OCI-LY1 (cell line): ENCODE measurements around the gene CEBPG.

Experiments used
- EZH2 ChIP-seq: fragments of 200-600 bp; sonication (generic), shearing (Covaris generic); IDR thresholded peaks from 2 replicates; pipeline ENCODE4 v1.8.0; 2017; ENCODE audit warnings: borderline replicate concordance, mixed run types, mild to moderate bottlenecking, antibody characterized with exemption, low read length, moderate library complexity, mixed read lengths
- TF ChIP-seq, protein P1 (sequence below): fragments of 200-600 bp; sonication (generic), shearing (Covaris generic); IDR thresholded peaks from 2 replicates; pipeline ENCODE4 v1.5.1; 2017; ENCODE audit warnings: mild to moderate bottlenecking, antibody characterized with exemption, low read length, moderate library complexity, mixed read lengths

DNA sequence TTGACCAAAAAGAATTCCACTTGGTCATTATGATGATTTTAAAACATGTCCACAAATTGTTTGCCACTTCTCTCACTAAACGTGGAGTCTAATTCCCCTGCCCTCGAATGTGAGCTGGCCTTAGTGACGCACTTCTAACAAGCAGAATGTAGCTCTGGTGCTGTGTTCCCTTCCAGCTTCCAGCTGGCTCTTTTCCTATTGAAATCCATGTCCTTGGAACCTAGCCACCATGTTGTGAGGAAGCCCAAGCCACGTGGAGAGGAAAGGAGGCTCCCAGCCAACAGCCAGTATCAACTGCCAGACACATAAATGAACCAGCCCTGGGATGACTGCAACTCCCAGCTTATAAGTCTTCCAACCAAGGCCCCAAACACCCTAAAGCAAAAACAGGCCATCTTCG lies 47.6 kb upstream of the CEBPG start:
- TF ChIP-seq, protein P1, sequence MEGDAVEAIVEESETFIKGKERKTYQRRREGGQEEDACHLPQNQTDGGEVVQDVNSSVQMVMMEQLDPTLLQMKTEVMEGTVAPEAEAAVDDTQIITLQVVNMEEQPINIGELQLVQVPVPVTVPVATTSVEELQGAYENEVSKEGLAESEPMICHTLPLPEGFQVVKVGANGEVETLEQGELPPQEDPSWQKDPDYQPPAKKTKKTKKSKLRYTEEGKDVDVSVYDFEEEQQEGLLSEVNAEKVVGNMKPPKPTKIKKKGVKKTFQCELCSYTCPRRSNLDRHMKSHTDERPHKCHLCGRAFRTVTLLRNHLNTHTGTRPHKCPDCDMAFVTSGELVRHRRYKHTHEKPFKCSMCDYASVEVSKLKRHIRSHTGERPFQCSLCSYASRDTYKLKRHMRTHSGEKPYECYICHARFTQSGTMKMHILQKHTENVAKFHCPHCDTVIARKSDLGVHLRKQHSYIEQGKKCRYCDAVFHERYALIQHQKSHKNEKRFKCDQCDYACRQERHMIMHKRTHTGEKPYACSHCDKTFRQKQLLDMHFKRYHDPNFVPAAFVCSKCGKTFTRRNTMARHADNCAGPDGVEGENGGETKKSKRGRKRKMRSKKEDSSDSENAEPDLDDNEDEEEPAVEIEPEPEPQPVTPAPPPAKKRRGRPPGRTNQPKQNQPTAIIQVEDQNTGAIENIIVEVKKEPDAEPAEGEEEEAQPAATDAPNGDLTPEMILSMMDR: no peak
- TF ChIP-seq EZH2: no peak
